AG09309 (cell line): ENCODE measurements around the gene MAPKAP1.

Experiments used
- DNase-seq: peaks from one replicate; pipeline ENCODE4 v3.0.0-alpha.2; 2010; ENCODE audit warnings: low read depth
- H3K4me3 ChIP-seq: 2 replicates; pipeline ENCODE4 v1.5.1; 2011; ENCODE audit warnings: mild to moderate bottlenecking, low read depth, low read length, moderate library complexity; ENCODE audit not compliant: control insufficient read depth
- CTCF ChIP-seq: IDR thresholded peaks from 2 replicates; pipeline ENCODE4 v1.5.1; 2011; ENCODE audit warnings: mild to moderate bottlenecking, low read depth, low read length, inconsistent platforms; ENCODE audit not compliant: insufficient read depth, control insufficient read depth; ENCODE audit errors: missing control alignments

The MAPKAP1 gene

GRCh38 chr9:125398243-125398642, 308.8 kb downstream of the MAPKAP1 start:
- no peak for TF ChIP-seq CTCF
- no peak overlapping the region for H3K4me3 ChIP-seq
- DNase-seq = no peak

DNA sequence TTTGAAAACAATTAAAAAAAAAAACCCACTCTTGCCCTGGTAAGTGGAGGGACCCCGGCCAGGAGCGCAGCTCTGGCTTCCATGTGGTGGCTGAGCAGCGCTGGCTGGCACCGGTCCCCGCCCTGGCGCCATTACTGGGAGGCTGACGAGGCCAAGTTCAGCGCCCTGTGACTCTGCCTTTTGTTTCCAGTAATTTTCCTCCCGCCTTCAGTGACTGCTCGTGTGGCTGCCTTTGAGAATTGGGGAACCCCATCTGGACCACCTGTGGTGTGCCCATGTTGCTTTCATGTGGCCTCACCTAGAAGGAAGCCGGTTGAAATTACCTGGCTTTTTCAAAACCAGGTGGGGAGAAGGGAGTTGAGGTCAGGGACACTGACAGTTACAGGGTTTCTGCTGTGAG, 309.3 kb downstream of the MAPKAP1 start:
- no peak for DNase-seq
- no peak overlapping the region for H3K4me3 ChIP-seq
- TF ChIP-seq CTCF = no peak

DNA sequence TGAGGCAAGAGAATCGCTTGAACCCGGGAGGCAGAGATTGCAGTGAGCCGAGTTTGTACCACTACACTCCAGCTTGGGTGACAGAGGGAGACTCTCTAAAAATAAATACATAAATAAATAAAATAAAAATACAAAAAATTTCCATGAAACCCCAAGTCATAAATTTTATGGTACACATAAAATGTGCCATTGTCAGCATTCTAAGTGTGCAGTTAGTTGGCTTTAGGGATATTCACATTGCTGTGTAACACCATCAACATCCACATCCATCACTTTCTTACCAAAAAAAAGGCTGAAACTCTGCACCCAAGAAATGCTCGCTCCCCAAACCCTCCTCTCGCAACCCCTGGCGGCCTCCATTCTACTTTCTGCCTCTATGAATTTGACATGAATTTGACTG, 310.2 kb downstream of the MAPKAP1 start:
- H3K4me3 ChIP-seq = no peak overlapping the region
- no peak for DNase-seq
- no peak for TF ChIP-seq CTCF

- H3K4me3 ChIP-seq = no peak overlapping the region
- TF ChIP-seq CTCF = no peak
- peak; percentile 8 for DNase-seq
Observed at GRCh38 chr9:125393426-125393825, 313.6 kb downstream of the MAPKAP1 start.

DNA sequence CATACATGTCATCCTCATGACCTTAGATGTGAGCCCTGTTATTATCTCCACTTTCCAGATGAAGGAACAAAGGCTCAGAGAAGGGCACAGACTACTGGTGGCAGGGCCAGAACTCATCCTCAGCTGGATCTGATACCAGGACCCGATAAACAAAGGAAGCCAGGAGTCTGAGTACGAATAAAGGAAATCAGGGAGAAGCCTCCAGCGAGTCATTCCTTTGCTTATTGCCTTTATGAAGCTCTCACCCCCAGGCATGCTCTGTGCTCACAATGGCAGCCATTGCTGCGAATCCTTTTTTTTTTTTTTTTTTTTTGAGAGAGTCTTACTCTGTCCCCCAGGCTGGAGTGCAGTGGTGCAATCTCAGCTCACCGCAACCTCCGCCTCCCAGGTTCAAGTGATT, 315.3 kb downstream of the MAPKAP1 start:
- no peak overlapping the region for H3K4me3 ChIP-seq
- no peak for TF ChIP-seq CTCF
- no peak for DNase-seq

DNA sequence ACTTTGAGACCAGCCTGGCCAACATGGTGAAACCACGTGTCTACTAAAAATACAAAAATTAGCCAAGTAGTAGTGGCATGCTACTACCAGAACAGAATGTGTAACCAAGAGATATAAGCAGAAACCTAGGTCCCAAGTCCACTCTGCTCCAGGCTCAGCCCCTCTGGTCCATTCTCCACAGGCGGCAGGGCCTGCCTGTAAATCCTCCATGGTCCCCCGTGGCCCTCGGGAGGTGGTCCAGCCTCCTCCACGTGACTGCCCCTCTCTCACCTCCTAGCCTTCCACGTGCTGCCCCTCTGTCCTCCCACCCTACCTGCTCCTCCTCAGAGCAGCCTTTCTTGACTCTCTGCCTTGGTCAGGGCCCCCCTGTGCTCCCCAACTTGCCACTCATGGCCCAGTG, 318.0 kb downstream of the MAPKAP1 start:
- DNase-seq = no peak
- TF ChIP-seq CTCF = no peak
- H3K4me3 ChIP-seq = no peak overlapping the region
